B cell (primary cell): ENCODE measurements around the gene SMIM14. TPM values are rescaled to one million over a fixed set of nuclear protein-coding genes. Genes with fewer than 3 reads are reported as not detected.
"Not testable (repeated sequence)": the region's sequence is repeated elsewhere in the genome, so short reads cannot be mapped to it uniquely, and the experiment has no call there.

Experiments
- ATAC-seq: fragments of 200-7000 bp; cut with Tn5 transposase; one replicate; pipeline ENCODE4 v1.10.0; 2021; ENCODE audit warnings: low read depth, mild to moderate bottlenecking, moderate number of reproducible peaks, moderate library complexity
- CTCF ChIA-PET: fragments of 350-600 bp; sonication (Branson Sonifier 250); formaldehyde crosslinking; loops from one replicate; lab custom pipeline; 2021; ENCODE audit warnings: antibody characterized with exemption, inconsistent platforms; lab: Charles Lee
- POLR2A ChIA-PET: fragments of 350-600 bp; sonication (Branson Sonifier 250); formaldehyde crosslinking; loops from one replicate; lab custom pipeline; 2021; ENCODE audit warnings: antibody characterized with exemption; lab: Charles Lee
- DNase-seq: peaks from one replicate; pipeline ENCODE4 v3.0.0; 2013
- H2AFZ ChIP-seq: 2 replicates; pipeline ENCODE4 v1.6.1; 2012; ENCODE audit warnings: mild to moderate bottlenecking, low read depth, low read length; ENCODE audit not compliant: insufficient read depth, poor library complexity, severe bottlenecking
- H3K27ac ChIP-seq, 2 donors: 1 replicate in 1 of 2; 2 replicates in 1 of 2; pipeline ENCODE4 v1.5.1; 2012 to 2013; ENCODE audit warnings: low read length in 2 of 2, mild to moderate bottlenecking in 2 of 2, moderate library complexity in 1 of 2
- H3K27me3 ChIP-seq, 4 experiments: fragments of 200-600 bp in 1 of 4; sonication (generic) in 1 of 4; replicated peaks in 1 of 4; 1 replicate in 2 of 4; 2 replicates in 2 of 4; pipeline versions ENCODE4 v1.6.1 to v1.7.0; 2013 to 2016; ENCODE audit warnings: low read length in 3 of 4, mild to moderate bottlenecking in 2 of 4, mixed read lengths in 1 of 4, moderate library complexity in 1 of 4; ENCODE audit not compliant: insufficient read depth in 4 of 4, control insufficient read depth in 3 of 4; ENCODE audit errors: control extremely low read depth in 1 of 4
- H3K36me3 ChIP-seq, 2 experiments: replicated peaks in 1 of 2; 1 replicate in 1 of 2; 2 replicates in 1 of 2; pipeline versions ENCODE4 v1.6.1 to v1.7.1; 2013; ENCODE audit warnings: low read length in 1 of 2; ENCODE audit not compliant: insufficient read depth in 2 of 2, control insufficient read depth in 1 of 2; ENCODE audit errors: control extremely low read depth in 1 of 2, extremely low read depth in 1 of 2
- H3K4me1 ChIP-seq, 2 donors: fragments of 200-600 bp in 1 of 2; sonication (generic) in 1 of 2; 1 replicate in 1 of 2; 2 replicates in 1 of 2; pipeline versions ENCODE4 v1.5.1 to v1.6.1; 2013 to 2017; ENCODE audit warnings: low read length in 2 of 2; ENCODE audit not compliant: control insufficient read depth in 2 of 2, insufficient read depth in 2 of 2
- H3K4me2 ChIP-seq: replicated peaks from 2 replicates; pipeline ENCODE3; 2012; ENCODE audit warnings: mild to moderate bottlenecking, low read depth, low read length; ENCODE audit not compliant: poor library complexity, severe bottlenecking
- H3K4me3 ChIP-seq, 5 experiments: fragments of 200-600 bp in 1 of 5; sonication (generic) in 1 of 5; 1 replicate in 3 of 5; 2 replicates in 2 of 5; pipeline versions ENCODE4 v1.5.1 to v1.7.0; 2011 to 2016; ENCODE audit warnings: low read length in 4 of 5, mild to moderate bottlenecking in 4 of 5, low read depth in 2 of 5, control low read depth in 1 of 5, moderate library complexity in 1 of 5; ENCODE audit not compliant: insufficient read depth in 1 of 5; ENCODE audit errors: control extremely low read depth in 1 of 5, extremely low read depth in 1 of 5
- H3K79me2 ChIP-seq: fragments of 200-600 bp; sonication (generic); one replicate; pipeline ENCODE4 v1.6.0; 2016; ENCODE audit warnings: low read length; ENCODE audit not compliant: control insufficient read depth, insufficient read depth
- H3K9ac ChIP-seq: fragments of 200-600 bp; sonication (generic); 2 replicates; pipeline ENCODE4 v1.6.1; 2017; ENCODE audit warnings: mild to moderate bottlenecking, low read length, moderate library complexity
- H3K9me3 ChIP-seq, 3 donors: one replicate each; pipeline versions ENCODE4 v1.6.1 to v1.7.1; 2013; ENCODE audit warnings: low read length in 2 of 3; ENCODE audit not compliant: control insufficient read depth in 2 of 3, insufficient read depth in 1 of 3; ENCODE audit errors: control extremely low read depth in 1 of 3
- H4K20me1 ChIP-seq: 2 replicates; pipeline ENCODE4 v1.6.0; 2012; ENCODE audit warnings: mild to moderate bottlenecking, low read length; ENCODE audit not compliant: insufficient read depth, control insufficient read depth, poor library complexity, severe bottlenecking
- H3K27ac Mint-ChIP-seq: one replicate; pipeline ENCODE4 v1.8.0; 2021; ENCODE audit warnings: mixed read lengths
- H3K27me3 Mint-ChIP-seq: one replicate; pipeline ENCODE4 v1.8.0; 2021; ENCODE audit warnings: mixed read lengths
- H3K4me1 Mint-ChIP-seq: one replicate; pipeline ENCODE4 v1.8.0; 2021; ENCODE audit warnings: mixed read lengths
- H3K4me3 Mint-ChIP-seq: one replicate; pipeline ENCODE4 v1.8.0; 2021; ENCODE audit warnings: mixed read lengths
- H3K9me3 Mint-ChIP-seq: one replicate; pipeline ENCODE4 v1.8.0; 2022; ENCODE audit warnings: mixed read lengths; ENCODE audit not compliant: insufficient read depth
- EZH2 ChIP-seq: IDR thresholded peaks from 2 replicates; pipeline ENCODE4 v1.6.1; 2012; ENCODE audit warnings: borderline replicate concordance, low read depth, mild to moderate bottlenecking, moderate library complexity, low read length; ENCODE audit not compliant: insufficient read depth, poor library complexity, severe bottlenecking
- WGBS: methylation state at CpG from one replicate; pipeline ENCODE4 v1.1.5; 2013; ENCODE audit warnings: missing lambda C conversion rate; ENCODE audit not compliant: insufficient coverage; 5-methylcytosine and 5-hydroxymethylcytosine counted together
- intact Hi-C: fragments of 100-400 bp; cut with micrococcal nuclease; formaldehyde crosslinking; loops from one replicate; pipeline ENCODE4 v1.10.0; 2022
- polyA plus RNA-seq: library from polyadenylated mRNA; depleted of rRNA; stranded (reverse); fragments of >200 nt; gene quantifications from 2 replicates; pipeline ENCODE4 v1.2.3, GENCODE V29; 2012
- total RNA-seq, 2 donors: library from RNA; stranded (reverse); fragments of 120-200 nt in 1 of 2; gene quantifications; 1 replicate in 1 of 2; 2 replicates in 1 of 2; pipeline versions ENCODE4 v1.2.3 to v1.2.4, GENCODE V29; 2013 to 2022
- TF ChIP-seq, protein P1 (sequence below): fragments of 200-600 bp; IDR thresholded peaks from one replicate; pipeline ENCODE4 v1.8.0; 2022; ENCODE audit warnings: antibody characterized with exemption, mild to moderate bottlenecking

Gene SMIM14
- total and polyA plus RNA-seq, 2 donors (not counting 1 experiment from before 2014, with no cell fraction given), result 38.9 to 56.0 TPM

DNA sequence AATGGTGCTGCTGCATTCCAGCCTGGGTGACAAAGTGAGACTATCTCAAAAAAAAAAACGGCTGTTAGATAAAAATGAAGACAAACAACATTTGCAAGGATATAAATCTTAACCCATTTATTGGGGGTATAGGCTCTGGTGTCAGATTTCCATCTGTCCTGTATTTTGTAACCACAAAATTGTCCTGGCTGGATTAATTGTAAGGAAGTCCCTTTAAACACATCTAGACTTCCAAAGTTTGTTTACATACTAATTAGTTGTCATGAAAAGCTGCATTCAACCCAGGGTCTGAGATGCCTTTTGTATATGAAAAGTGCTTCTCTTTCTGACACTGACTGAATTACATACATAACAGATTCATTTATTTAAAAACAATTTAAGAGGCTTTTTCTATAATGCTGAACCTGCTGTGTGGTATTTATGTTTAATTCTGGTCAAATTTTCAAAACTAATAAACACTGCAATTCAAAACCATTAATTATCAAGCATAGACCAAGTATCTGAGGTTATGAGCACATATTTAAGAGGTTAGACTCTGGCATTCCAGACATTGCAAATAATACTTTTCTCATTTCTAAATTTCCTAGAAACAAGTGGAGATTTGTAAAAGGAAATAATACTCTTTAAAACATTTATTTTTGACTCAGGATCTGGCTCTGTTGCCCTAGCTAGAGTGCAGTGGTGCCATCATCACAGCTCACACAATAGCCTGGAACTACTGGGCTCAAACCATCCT lies 93.9 kb downstream of the SMIM14 start:
- Histone ChIP-seq H3K36me3 (peaks cover 0 to 15% of the 10 kb centered on the region in 2 experiments), H3K9ac (no peak overlapping the region), H3K79me2 (no peaks in the 10 kb centered on the region), H3K4me2 (no peak overlapping the region), H3K27me3 (no peaks in the 10 kb centered on the region), H2AFZ (no peak overlapping the region), H3K27ac (peak overlapping the region in 1 of 2 donors; percentile 31), H3K9me3 (no peaks in the 10 kb centered on the region), H4K20me1 (no peaks in the 10 kb centered on the region), H3K4me1 (no peaks in the 10 kb centered on the region), H3K4me3 (no peak overlapping the region)
- no peaks in the 10 kb centered on the region for H3K9me3 Mint-ChIP-seq
- ATAC-seq (no peak), DNase-seq (no peak)
- peak overlapping the region; percentile 26 for H3K27ac Mint-ChIP-seq
- H3K4me1 Mint-ChIP-seq, result peaks cover 2% of the 10 kb centered on the region
- H3K27me3 Mint-ChIP-seq, result no peaks in the 10 kb centered on the region
- H3K4me3 Mint-ChIP-seq, result no peak overlapping the region
- CTCF ChIA-PET, result no interaction called here
- no peak for TF ChIP-seq EZH2
- TF ChIP-seq, protein P1, sequence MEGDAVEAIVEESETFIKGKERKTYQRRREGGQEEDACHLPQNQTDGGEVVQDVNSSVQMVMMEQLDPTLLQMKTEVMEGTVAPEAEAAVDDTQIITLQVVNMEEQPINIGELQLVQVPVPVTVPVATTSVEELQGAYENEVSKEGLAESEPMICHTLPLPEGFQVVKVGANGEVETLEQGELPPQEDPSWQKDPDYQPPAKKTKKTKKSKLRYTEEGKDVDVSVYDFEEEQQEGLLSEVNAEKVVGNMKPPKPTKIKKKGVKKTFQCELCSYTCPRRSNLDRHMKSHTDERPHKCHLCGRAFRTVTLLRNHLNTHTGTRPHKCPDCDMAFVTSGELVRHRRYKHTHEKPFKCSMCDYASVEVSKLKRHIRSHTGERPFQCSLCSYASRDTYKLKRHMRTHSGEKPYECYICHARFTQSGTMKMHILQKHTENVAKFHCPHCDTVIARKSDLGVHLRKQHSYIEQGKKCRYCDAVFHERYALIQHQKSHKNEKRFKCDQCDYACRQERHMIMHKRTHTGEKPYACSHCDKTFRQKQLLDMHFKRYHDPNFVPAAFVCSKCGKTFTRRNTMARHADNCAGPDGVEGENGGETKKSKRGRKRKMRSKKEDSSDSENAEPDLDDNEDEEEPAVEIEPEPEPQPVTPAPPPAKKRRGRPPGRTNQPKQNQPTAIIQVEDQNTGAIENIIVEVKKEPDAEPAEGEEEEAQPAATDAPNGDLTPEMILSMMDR, result no peak
- WGBS, result no CpG with 5 or more reads among the region's 1 CpG
- POLR2A ChIA-PET, result no interaction called here
- intact Hi-C loops, result no loop called here

DNA sequence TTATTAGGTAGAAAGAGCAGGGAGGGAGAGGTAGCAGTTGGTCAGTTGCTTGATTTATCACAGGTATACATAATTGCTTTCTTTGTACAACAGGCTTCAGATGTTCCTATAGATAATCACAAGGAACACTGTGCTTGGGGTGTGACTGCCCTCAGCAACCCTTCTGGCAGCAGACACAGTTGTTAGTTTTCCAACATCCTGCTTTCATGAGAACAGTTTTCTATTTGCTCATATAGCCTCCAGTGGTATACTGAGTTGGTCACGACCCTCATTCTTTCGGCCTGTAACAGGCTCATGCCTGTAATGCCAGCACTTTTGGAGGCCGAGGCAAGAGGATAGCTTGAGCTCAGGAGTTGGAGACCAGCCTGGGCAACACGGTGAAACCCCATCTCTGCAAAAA lies 94.6 kb downstream of the SMIM14 start:
- H3K79me2 ChIP-seq, H3K4me3 Mint-ChIP-seq, H2AFZ ChIP-seq, intact Hi-C loops, CTCF ChIA-PET, H3K4me1 Mint-ChIP-seq, H3K9me3 ChIP-seq, H3K9me3 Mint-ChIP-seq, H3K4me3 ChIP-seq, ATAC-seq, H3K9ac ChIP-seq, DNase-seq, H3K36me3 ChIP-seq, H4K20me1 ChIP-seq, H3K27ac ChIP-seq, H3K27me3 ChIP-seq, H3K27me3 Mint-ChIP-seq, H3K4me1 ChIP-seq, H3K4me2 ChIP-seq: not testable (repeated sequence)
- peak overlapping the region; percentile 26 for H3K27ac Mint-ChIP-seq
- POLR2A ChIA-PET, result interaction anchor here (0.6 kb wide), 1 partner anchor 113 kb away, joined by 3 read pairs; no protein-coding TSS in a partner anchor
- 94% methylated on average over 4 of the region's 4 CpGs for WGBS
